NCI-H345 treated with DMSO at 0.1 percent for 48 hours (cell line): ENCODE results near the gene PTPN11.
"Not testable (repeated sequence)": the region's sequence is repeated elsewhere in the genome, so short reads cannot be mapped to it uniquely, and the experiment has no call there.

ENCODE experiments used
- DNase-seq: peaks from one replicate; lab custom pipeline; 2025; ENCODE audit not compliant: unreplicated experiment; lab: John Stamatoyannopoulos, UW

PTPN11 gene

GRCh38 chr12:112447106-112447505 is 28.4 kb downstream of the PTPN11 start:
- no peak for DNase-seq

GRCh38 chr12:112448165-112448564 is 29.4 kb downstream of the PTPN11 start:
- DNase-seq: not testable (repeated sequence)

DNA sequence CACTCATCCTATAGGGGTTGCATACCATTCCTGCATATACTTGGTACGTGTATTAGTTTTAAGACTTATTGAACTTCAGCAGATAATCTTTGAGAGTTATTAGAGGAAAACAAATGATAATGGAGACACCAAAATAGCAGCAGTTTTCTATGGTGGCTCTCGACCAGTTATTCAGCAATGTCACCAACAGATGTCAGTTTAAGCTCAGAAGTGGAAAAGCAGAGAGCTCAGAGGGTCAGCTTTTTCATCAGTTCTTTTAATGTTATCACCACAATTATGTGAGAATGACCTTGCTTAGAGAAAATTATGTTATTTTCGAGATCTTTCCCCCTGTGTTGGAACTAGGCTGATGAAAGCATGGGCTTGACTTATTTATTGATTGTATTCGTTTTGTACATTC is 32.0 kb downstream of the PTPN11 start:
- DNase-seq: no peak

DNA sequence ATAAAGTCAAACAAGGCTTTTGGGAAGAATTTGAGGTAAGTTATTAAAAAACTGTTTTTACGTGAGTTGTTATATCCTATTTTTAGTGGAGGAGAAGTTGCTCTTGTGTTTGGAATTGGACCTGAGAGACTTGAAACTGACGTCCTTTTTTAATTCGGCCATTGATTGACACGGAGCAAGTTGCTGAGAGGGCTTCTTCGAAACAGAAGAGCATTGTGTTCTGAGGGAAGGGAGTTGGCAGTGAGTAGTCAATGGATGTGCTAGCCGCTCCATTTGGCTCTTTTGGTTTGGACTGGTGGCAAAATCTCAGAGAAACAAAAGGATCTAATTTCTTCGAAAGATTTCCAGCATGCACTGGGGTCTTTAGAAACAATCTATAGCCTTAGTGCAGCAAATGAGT is 37.3 kb downstream of the PTPN11 start:
- no peak for DNase-seq

DNA sequence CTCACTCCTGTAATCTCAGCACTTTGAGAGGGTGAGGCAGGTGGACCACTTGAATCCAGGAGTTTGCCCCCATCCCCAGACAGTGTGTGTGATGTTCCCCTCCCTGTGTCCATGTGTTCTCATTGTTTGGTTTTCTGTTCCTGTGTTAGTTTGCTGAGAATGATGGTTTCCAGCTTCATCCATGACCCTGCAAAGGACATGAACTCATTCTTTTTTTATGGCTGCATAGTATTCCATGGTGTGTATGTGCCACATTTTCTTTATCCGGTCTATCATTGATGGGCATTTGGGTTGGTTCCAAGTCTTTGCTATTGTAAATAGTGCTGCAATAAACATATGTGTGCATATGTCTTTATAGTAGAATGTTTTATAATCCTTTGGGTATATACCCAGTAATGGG is 38.4 kb downstream of the PTPN11 start:
- DNase-seq: not testable (repeated sequence)

- DNase-seq: no peak
Measured at GRCh38 chr12:112458330-112458729, 39.6 kb downstream of the PTPN11 start.

GRCh38 chr12:112458751-112459150 is 40.0 kb downstream of the PTPN11 start:
- no peak for DNase-seq

DNA sequence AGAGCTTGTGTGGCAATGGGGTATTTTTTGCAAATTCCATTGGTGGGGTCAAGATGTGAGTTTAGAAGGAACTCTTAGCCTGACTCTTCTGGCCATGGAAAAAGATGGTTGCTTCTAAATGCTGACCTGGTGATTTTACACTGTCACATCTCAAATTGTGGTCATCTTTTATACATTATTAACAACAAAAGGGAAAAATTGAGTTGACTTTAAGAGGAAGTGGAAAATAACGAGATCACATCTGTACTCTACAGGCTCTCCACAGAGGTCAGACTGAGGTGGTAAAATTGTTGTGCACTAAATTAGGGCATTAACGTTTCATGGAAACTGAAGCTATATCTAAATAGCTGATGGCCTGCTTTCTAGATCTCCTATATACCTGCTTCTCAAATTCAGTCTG is 44.7 kb downstream of the PTPN11 start:
- DNase-seq: no peak

- no peak for DNase-seq
Measured at GRCh38 chr12:112464605-112465004, 45.9 kb downstream of the PTPN11 start.

DNA sequence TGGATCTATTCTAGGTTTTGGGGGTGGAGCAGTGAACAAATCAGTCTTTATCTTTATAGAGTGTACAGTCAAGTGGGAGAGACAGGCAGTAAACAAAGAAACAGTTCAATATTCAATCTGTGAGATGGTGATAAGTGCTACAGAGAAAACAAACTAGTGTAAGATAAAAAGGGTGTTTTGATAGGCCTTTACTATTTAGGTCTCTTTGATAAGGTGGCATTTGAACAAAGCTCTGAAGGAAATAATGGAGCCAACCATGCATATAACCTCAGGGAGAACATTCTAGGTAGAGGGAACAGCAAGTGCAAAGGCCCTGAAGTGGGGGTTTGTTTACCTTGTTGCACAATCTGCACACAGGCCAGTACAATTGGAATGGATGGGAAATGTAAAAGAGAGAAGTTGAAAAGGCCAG is 47.3 kb downstream of the PTPN11 start:
- DNase-seq: peak; percentile 93

GRCh38 chr12:112466835-112467234 is 48.1 kb downstream of the PTPN11 start:
- no peak for DNase-seq

GRCh38 chr12:112468046-112468445 is 49.3 kb downstream of the PTPN11 start:
- no peak for DNase-seq

DNA sequence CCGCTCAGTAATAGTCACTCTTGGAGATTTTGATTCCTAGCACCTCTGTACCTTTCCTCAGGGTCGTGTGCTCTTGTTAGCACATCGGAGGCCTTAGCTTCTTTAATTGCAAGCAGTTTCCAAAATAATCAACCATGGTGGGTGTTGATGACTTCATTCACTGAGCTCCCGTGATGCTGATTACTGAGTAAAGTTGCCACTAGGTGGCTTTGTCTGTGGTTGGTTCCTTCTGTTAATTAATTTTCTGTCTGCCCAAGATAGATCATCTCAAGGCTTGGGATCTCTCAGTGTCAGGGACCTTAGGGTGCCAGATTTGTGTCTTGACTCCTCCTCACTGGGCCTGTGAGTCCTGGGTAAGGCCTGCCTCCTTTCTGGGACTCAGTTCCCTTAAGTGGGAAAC is 54.3 kb downstream of the PTPN11 start:
- no peak for DNase-seq

DNA sequence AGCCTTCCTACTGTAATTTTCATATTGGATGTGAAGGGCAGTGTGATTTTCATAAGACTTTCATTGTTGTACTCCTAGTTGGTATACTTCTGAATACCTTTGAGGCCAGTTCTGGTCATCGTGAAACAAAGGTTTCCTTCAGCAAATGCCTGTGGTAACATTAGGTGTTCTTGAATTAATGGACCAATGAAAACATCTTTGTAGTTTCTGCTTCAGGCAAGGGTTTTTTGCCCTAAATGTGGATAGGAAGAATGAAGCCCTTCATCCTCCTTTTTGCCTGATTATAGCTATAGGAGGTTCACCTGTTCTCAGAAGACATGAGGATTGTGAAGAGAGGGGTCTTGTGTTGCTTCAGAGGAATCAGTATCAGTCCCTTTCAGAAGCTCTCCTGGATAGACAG is 60.7 kb downstream of the PTPN11 start:
- DNase-seq: no peak

- no peak for DNase-seq
Measured at GRCh38 chr12:112480931-112481330, 62.2 kb downstream of the PTPN11 start.

DNA sequence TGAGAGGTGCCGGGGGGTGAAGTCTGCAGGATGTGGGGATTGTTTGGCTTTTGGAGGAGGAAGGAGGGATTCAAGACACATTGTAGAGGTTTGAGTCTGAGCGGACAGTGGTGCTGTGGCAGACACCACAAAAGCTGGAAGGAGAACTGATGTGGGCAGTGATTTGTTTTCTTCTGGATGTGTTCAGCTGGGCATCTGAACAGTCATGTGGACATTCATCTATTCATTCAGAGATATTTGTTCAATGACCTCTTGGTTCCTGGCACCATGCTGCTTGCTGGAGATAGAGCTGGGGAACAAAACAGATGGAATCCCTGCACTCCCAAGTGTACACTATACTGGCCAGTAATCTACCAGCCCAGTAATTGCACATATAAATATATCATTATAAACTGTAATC is 64.0 kb downstream of the PTPN11 start:
- DNase-seq: no peak

GRCh38 chr12:112486361-112486760 is 67.6 kb downstream of the PTPN11 start:
- no peak for DNase-seq

DNA sequence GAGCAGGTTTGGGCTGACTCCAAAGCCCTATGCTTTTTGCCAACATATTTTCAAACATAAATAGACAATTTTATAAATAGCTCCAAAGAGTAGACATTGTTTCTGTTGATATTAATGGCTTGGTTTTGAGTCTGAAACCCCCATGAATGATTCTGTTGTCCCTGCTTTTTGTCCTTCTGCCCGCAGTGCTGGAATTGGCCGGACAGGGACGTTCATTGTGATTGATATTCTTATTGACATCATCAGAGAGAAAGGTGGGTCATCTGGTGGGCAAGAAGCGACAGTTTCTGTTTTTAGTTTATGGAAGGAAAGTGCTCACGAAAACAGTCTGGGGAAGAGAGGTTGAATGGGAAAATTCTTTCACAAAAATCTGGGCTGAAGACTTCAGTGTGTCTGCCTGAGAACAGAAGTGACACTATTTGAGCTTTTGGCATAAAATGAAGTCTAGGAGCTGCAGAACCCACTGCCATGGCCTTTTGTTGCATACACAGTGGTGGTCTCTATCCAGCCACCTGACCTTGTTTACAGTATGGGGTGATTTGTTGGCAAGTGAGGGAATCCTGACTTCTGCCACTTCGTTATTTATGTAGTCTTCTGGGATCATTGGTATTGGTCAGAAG is 69.6 kb downstream of the PTPN11 start:
- no peak for DNase-seq

DNA sequence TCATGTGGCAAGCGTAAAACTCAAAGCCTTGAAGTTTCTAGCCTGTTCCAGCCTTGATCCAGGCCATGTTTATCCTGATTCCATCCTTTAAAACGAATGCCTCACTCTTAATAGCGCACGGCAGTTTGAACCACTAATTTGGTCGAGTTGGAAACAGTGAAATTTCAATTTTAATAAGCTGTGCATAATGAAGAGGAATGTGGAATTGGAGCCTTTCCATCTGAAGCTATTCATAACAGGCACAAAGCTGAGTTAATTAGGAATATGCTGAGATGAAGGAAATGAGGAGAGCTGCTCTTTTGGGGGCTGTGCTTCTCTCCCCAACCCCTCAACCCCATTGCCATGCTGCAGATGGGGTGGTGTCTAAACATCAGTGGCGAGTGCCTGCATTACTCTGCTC is 70.7 kb downstream of the PTPN11 start:
- no peak for DNase-seq

GRCh38 chr12:112496496-112496895 is 77.7 kb downstream of the PTPN11 start:
- no peak for DNase-seq

DNA sequence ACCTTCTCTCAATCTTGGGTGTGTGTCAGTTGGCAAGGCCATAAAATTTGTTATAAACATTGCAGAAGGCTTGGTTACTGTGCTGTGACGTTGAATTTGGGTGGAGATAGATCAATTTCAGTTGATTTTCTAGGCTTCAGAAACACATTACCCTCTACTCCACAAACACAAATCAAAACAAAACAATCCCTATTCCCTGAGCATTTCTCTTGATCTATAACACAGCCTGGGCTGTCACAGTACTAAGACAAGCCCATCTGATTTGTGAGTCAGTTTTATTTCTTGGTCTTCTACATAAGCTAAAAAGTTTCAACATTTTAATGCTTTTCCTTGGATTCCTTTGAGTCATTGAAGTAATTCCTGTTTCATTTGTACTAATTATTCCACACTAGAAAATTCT is 79.8 kb downstream of the PTPN11 start:
- DNase-seq: no peak

GRCh38 chr12:112503512-112503911 is 84.8 kb downstream of the PTPN11 start:
- no peak for DNase-seq

DNA sequence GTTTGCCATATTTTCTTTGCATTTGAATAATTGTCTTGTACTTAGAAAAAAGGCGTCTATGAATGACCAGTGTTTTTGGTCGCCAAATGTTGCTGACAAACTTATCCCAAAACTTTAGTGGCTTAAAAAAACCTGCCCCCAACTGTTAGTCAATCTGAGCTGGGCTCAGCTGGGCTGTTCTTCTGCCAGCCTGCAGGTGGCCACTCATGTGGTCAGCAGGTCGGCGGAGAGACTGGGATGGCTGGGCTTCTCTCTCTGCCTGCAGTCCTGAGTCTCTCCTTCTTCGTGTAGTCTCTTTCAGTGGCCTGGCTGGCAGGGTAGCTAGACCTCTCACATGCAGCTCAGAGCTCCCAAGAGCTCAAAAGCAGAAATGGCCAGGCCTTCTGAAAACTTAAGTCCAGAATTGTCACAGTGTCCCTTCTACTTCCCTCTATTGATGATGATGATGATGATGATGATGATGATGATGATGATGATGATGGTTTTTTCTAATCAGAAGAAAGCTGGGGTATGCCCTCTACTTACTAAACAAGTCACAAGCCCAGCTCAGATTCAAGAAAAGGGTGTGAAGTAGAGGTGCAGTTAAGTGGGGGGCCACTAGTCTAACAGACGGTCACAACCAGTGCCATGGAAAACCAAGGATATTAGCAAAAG is 87.9 kb downstream of the PTPN11 start:
- DNase-seq: no peak
